ENCODE results near the gene FGF12. TPM values are rescaled to one million over a fixed set of nuclear protein-coding genes. Genes with fewer than 3 reads are reported as not detected.
A peak's percentile ranks its signal among the peaks of the same experiment; 100 is the strongest.

The FGF12 gene
- total and polyA plus RNA-seq, 2 donors (not counting 1 experiment from before 2014, with no cell fraction given) = 0.17 TPM; not detected in 1

- no peak overlapping the region for H3K4me2 ChIP-seq (ENCODE audit: extremely low read depth, insufficient read depth, low read length)
- TF ChIP-seq CTCF (conservative IDR thresholded peaks at IDR 0.05 in 1 of 2, IDR thresholded peaks at IDR 0.05 in 1 of 2; ENCODE audit: low read depth in 1 of 2, low read length in 2 of 2) (no peak), EZH2 (IDR thresholded peaks at IDR 0.05; ENCODE audit: low read length, missing control alignments) (no peak)
- DNase-seq (ENCODE audit: low read depth in 2 of 2) = no peak
These were observed 487.4 kb downstream of the FGF12 start for GRCh38 chr3:192239956-192240355.

GRCh38 chr3:192237992-192238608 lies 489.2 kb downstream of the FGF12 start:
- Histone ChIP-seq H3K4me1 (ENCODE audit: control insufficient read depth, extremely low read depth, insufficient read depth, low read length) (no peaks in the 10 kb centered on the region), H3K79me2 (ENCODE audit: control insufficient read depth, insufficient read depth, low read length) (no peaks in the 10 kb centered on the region), H3K4me3 (replicated peaks in 1 of 4; ENCODE audit: control extremely low read depth in 1 of 4, insufficient read depth in 1 of 4, low read depth in 3 of 4, low read length in 4 of 4) (no peak overlapping the region), H3K9me3 (ENCODE audit: control insufficient read depth, insufficient read depth, low read depth, low read length) (no peaks in the 10 kb centered on the region), H3K4me2 (ENCODE audit: extremely low read depth, insufficient read depth, low read length) (no peak overlapping the region), H3K9ac (ENCODE audit: insufficient read depth, low read length) (no peak overlapping the region), H2AFZ (ENCODE audit: low read length) (no peak overlapping the region), H3K27me3 (ENCODE audit: control insufficient read depth, insufficient read depth, low read length) (no peaks in the 10 kb centered on the region), H4K20me1 (ENCODE audit: control insufficient read depth, extremely low read depth, insufficient read depth, low read length) (no peaks in the 10 kb centered on the region), H3K27ac (ENCODE audit: insufficient read depth, low read length) (no peak overlapping the region), H3K36me3 (ENCODE audit: control insufficient read depth, insufficient read depth, low read length) (no peaks in the 10 kb centered on the region)
- TF ChIP-seq CTCF (conservative IDR thresholded peaks at IDR 0.05 in 1 of 2, IDR thresholded peaks at IDR 0.05 in 1 of 2; ENCODE audit: low read depth in 1 of 2, low read length in 2 of 2) (no peak), EZH2 (IDR thresholded peaks at IDR 0.05; ENCODE audit: low read length, missing control alignments) (no peak)
- no peak for DNase-seq (ENCODE audit: low read depth in 2 of 2)

More at GRCh38 chr3:192239956-192240355, 487.4 kb downstream of the FGF12 start:
- no peaks in the 10 kb centered on the region for H3K9me3 ChIP-seq (ENCODE audit: control insufficient read depth, insufficient read depth, low read depth, low read length)
- H4K20me1 ChIP-seq (ENCODE audit: control insufficient read depth, extremely low read depth, insufficient read depth, low read length) = no peaks in the 10 kb centered on the region
- no peaks in the 10 kb centered on the region for H3K79me2 ChIP-seq (ENCODE audit: control insufficient read depth, insufficient read depth, low read length)
- no peak overlapping the region for H3K27ac ChIP-seq (ENCODE audit: insufficient read depth, low read length)
- no peaks in the 10 kb centered on the region for H3K27me3 ChIP-seq (ENCODE audit: control insufficient read depth, insufficient read depth, low read length)
- H3K4me1 ChIP-seq (ENCODE audit: control insufficient read depth, extremely low read depth, insufficient read depth, low read length) = no peaks in the 10 kb centered on the region
- H3K9ac ChIP-seq (ENCODE audit: insufficient read depth, low read length) = no peak overlapping the region
- no peak overlapping the region for H2AFZ ChIP-seq (ENCODE audit: low read length)
- H3K4me3 ChIP-seq (replicated peaks in 1 of 4; ENCODE audit: control extremely low read depth in 1 of 4, insufficient read depth in 1 of 4, low read depth in 3 of 4, low read length in 4 of 4) = no peak overlapping the region
- H3K36me3 ChIP-seq (ENCODE audit: control insufficient read depth, insufficient read depth, low read length) = no peaks in the 10 kb centered on the region

GRCh38 chr3:192229866-192230265 lies 497.5 kb downstream of the FGF12 start:
- DNase-seq (ENCODE audit: low read depth in 2 of 2) = peak; percentile 33 to 48
- Histone ChIP-seq H4K20me1 (ENCODE audit: control insufficient read depth, extremely low read depth, insufficient read depth, low read length) (no peaks in the 10 kb centered on the region), H3K4me3 (replicated peaks in 1 of 4; ENCODE audit: control extremely low read depth in 1 of 4, insufficient read depth in 1 of 4, low read depth in 3 of 4, low read length in 4 of 4) (no peak overlapping the region), H3K4me2 (ENCODE audit: extremely low read depth, insufficient read depth, low read length) (no peak overlapping the region), H3K9me3 (ENCODE audit: control insufficient read depth, insufficient read depth, low read depth, low read length) (no peaks in the 10 kb centered on the region), H3K79me2 (ENCODE audit: control insufficient read depth, insufficient read depth, low read length) (no peaks in the 10 kb centered on the region), H3K36me3 (ENCODE audit: control insufficient read depth, insufficient read depth, low read length) (no peaks in the 10 kb centered on the region), H3K4me1 (ENCODE audit: control insufficient read depth, extremely low read depth, insufficient read depth, low read length) (no peaks in the 10 kb centered on the region), H3K9ac (ENCODE audit: insufficient read depth, low read length) (no peak overlapping the region), H2AFZ (ENCODE audit: low read length) (no peak overlapping the region), H3K27ac (ENCODE audit: insufficient read depth, low read length) (no peak overlapping the region), H3K27me3 (ENCODE audit: control insufficient read depth, insufficient read depth, low read length) (no peaks in the 10 kb centered on the region)
- TF ChIP-seq CTCF (conservative IDR thresholded peaks at IDR 0.05 in 1 of 2, IDR thresholded peaks at IDR 0.05 in 1 of 2; ENCODE audit: low read depth in 1 of 2, low read length in 2 of 2) (no peak), EZH2 (IDR thresholded peaks at IDR 0.05; ENCODE audit: low read length, missing control alignments) (no peak)
